GF-D8 (cell line): ENCODE measurements around the gene TMEM254.
"Not testable (repeated sequence)": the region's sequence is repeated elsewhere in the genome, so short reads cannot be mapped to it uniquely, and the experiment has no call there.

Experiments used
- DNase-seq: peaks from one replicate; lab custom pipeline; 2025; lab: John Stamatoyannopoulos, UW

Gene TMEM254

GRCh38 chr10:80077869-80078447 is 507 bp upstream of the TMEM254 start:
- no peak for DNase-seq

GRCh38 chr10:80079312-80079719 is 851 bp downstream of the TMEM254 start:
- DNase-seq: no peak

GRCh38 chr10:80081026-80081425 is 2.6 kb downstream of the TMEM254 start:
- no peak for DNase-seq

- no peak for DNase-seq
Measured at GRCh38 chr10:80081801-80082750, 3.6 kb downstream of the TMEM254 start.

GRCh38 chr10:80090121-80090520 is 11.7 kb downstream of the TMEM254 start:
- DNase-seq: no peak

- DNase-seq: no peak
Measured at GRCh38 chr10:80094231-80094630, 15.8 kb downstream of the TMEM254 start.

GRCh38 chr10:80098272-80098671 is 19.8 kb downstream of the TMEM254 start:
- DNase-seq: not testable (repeated sequence)

GRCh38 chr10:80099295-80099694 is 20.8 kb downstream of the TMEM254 start:
- DNase-seq: not testable (repeated sequence)

GRCh38 chr10:80100116-80100515 is 21.7 kb downstream of the TMEM254 start:
- no peak for DNase-seq

GRCh38 chr10:80100861-80101695 is 22.6 kb downstream of the TMEM254 start:
- no peak for DNase-seq

- no peak for DNase-seq
Measured at GRCh38 chr10:80104066-80104926, 25.8 kb downstream of the TMEM254 start.

- no peak for DNase-seq
Measured at GRCh38 chr10:80108576-80109239, 30.2 kb downstream of the TMEM254 start.

GRCh38 chr10:80110986-80111385 is 32.5 kb downstream of the TMEM254 start:
- DNase-seq: no peak

GRCh38 chr10:80118669-80119068 is 40.2 kb downstream of the TMEM254 start:
- DNase-seq: no peak

- no peak for DNase-seq
Measured at GRCh38 chr10:80122110-80122710, 43.7 kb downstream of the TMEM254 start.

- no peak for DNase-seq
Measured at GRCh38 chr10:80122746-80123145, 44.3 kb downstream of the TMEM254 start.

- DNase-seq: no peak
Measured at GRCh38 chr10:80126876-80127275, 48.4 kb downstream of the TMEM254 start.

- DNase-seq: no peak
Measured at GRCh38 chr10:80131499-80131901, 53.0 kb downstream of the TMEM254 start.

GRCh38 chr10:80132299-80133139 is 54.1 kb downstream of the TMEM254 start, which contains the start of gene PLAC9:
TSS of gene PLAC9 (plus strand) at chr10:80132730. CDS start at chr10:80132763, 33 bp downstream.
- DNase-seq: no peak
